ENCODE measurements around the gene LMF2. TPM values are rescaled to one million over a fixed set of nuclear protein-coding genes. Genes with fewer than 3 reads are reported as not detected.
A peak's percentile ranks its signal among the peaks of the same experiment; 100 is the strongest.

LMF2 gene
- total RNA-seq, 1 experiment from 2014 or later = 56.9 TPM

DNA sequence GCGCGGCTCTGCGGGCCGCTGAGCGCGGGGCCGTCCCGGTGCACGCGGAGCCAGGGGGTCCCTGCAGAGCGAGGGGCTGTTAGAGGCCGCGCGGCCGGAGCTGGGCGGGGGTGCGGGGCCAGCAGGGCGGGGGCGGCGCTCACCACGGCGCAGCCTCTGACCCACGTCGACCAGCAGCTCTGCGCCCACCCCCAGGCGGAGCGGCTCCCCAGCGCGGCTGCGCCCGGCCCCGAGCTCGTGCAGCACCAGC, 18.3 kb upstream of the LMF2 start:
- DNase-seq (ENCODE audit: low read depth, low spot score) (no peak), ATAC-seq (peak; percentile 26)
- Histone ChIP-seq H2AFZ (ENCODE audit: low read depth, low read length, poor library complexity, severe bottlenecking) (no peak overlapping the region), H3K36me3 (ENCODE audit: control insufficient read depth in 1 of 2, insufficient read depth in 2 of 2, low read length in 2 of 2) (peaks cover 0 to 11% of the 10 kb centered on the region in 2 experiments; a peak in 2 of 4 replicates), H3K27me3 (ENCODE audit: insufficient read depth, low read length) (no peaks in the 10 kb centered on the region), H3K4me1 (ENCODE audit: control insufficient read depth in 1 of 2, insufficient read depth in 2 of 2, low read length in 2 of 2) (peaks cover 13 to 66% of the 10 kb centered on the region in 2 experiments; a peak in 3 of 4 replicates), H3K9me3 (ENCODE audit: control insufficient read depth in 1 of 2, insufficient read depth in 1 of 2, low read depth in 1 of 2, low read length in 2 of 2) (no peaks in the 10 kb centered on the region), H3K4me3 (replicated peaks in 1 of 2; ENCODE audit: low read depth in 1 of 2, low read length in 2 of 2) (peak overlapping the region; percentile 78 to 85), H3K79me2 (ENCODE audit: insufficient read depth, low read length) (peaks cover 30% of the 10 kb centered on the region), H3K9ac (ENCODE audit: low read length) (peak overlapping the region; percentile 93), H3K4me2 (ENCODE audit: low read length) (peak overlapping the region; percentile 99), H3K27ac (ENCODE audit: low read depth, low read length) (peak overlapping the region; percentile 100), H4K20me1 (ENCODE audit: insufficient read depth) (no peaks in the 10 kb centered on the region), H3K9me2 (ENCODE audit: insufficient read depth) (no peaks in the 10 kb centered on the region)
- intact Hi-C loops (cut with micrococcal nuclease) = loop anchor here (1.0 kb wide), 1 partner anchor 17 kb away; the partner anchor contains the start of gene NCAPH2
- TF ChIP-seq, protein P1, sequence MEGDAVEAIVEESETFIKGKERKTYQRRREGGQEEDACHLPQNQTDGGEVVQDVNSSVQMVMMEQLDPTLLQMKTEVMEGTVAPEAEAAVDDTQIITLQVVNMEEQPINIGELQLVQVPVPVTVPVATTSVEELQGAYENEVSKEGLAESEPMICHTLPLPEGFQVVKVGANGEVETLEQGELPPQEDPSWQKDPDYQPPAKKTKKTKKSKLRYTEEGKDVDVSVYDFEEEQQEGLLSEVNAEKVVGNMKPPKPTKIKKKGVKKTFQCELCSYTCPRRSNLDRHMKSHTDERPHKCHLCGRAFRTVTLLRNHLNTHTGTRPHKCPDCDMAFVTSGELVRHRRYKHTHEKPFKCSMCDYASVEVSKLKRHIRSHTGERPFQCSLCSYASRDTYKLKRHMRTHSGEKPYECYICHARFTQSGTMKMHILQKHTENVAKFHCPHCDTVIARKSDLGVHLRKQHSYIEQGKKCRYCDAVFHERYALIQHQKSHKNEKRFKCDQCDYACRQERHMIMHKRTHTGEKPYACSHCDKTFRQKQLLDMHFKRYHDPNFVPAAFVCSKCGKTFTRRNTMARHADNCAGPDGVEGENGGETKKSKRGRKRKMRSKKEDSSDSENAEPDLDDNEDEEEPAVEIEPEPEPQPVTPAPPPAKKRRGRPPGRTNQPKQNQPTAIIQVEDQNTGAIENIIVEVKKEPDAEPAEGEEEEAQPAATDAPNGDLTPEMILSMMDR (IDR thresholded peaks at IDR 0.05 in 2 of 3, conservative IDR thresholded peaks at IDR 0.05 in 1 of 3; ENCODE audit: borderline replicate concordance in 1 of 3, insufficient read depth in 1 of 3, low read depth in 2 of 3, low read length in 2 of 3) = 0 out of 6 replicates have a peak, but pooled peaks of 1 of the 3 experiments have one; percentile 47
- TF ChIP-seq YY1 (IDR thresholded peaks at IDR 0.05; ENCODE audit: extremely low read depth, insufficient replicate concordance, low read depth, low read length) (no peak), ZNF274 (IDR thresholded peaks at IDR 0.05; ENCODE audit: low read depth, low read length) (no peak), EGR1 (IDR thresholded peaks at IDR 0.05; ENCODE audit: low read depth) (no peak), SIN3A (IDR thresholded peaks at IDR 0.05; ENCODE audit: low read depth) (no peak), SP1 (IDR thresholded peaks at IDR 0.05; ENCODE audit: low read depth) (no peak), FOSL1 (IDR thresholded peaks at IDR 0.05; ENCODE audit: low read depth) (no peak)
- RAD21 ChIA-PET (ENCODE audit: low non-redundant PET in 1 of 2, low total read pairs in 2 of 2, uncharacterized antibody in 2 of 2, unreplicated experiment in 2 of 2) = interaction anchor here (0.8 to 2.2 kb wide), 4 partner anchors 18 to 126 kb away, joined by 4 to 8 read pairs (median 6); partner anchors contain the start of genes LMF2 (in 2 of the 2), NCAPH2 (in 1 of the 2) and SYCE3 (in 1 of the 2)
- no TSS peak for BruUV-seq (replicated peaks)
- CTCF ChIA-PET = interaction anchor here (0.7 to 1.7 kb wide), 19 partner anchors 11 to 377 kb away, joined by 3 to 21 read pairs (median 5); partner anchors contain the start of genes ARSA, HDAC10, KLHDC7B and LMF2
- POLR2A ChIA-PET = interaction anchor here (0.8 to 2.1 kb wide), 7 partner anchors 12 to 95 kb away, joined by 3 to 20 read pairs (median 5); partner anchors contain the start of genes CHKB, LMF2, NCAPH2 and SYCE3
